Activated CD4-positive, alpha-beta T cell treated with anti-CD3 and anti-CD28 coated beads, Interleukin-2, Interleukin-6, amounts not matched to agents 100 ng/mL and 50 ng/mL, durations not matched to agents 16 hours and 8 hours (primary cell): ENCODE data around the gene IGF2R.
A peak's percentile ranks its signal among the peaks of the same experiment; 100 is the strongest.
"Not testable (repeated sequence)": the region's sequence is repeated elsewhere in the genome, so short reads cannot be mapped to it uniquely, and the experiment has no call there.

Experiments used
- DNase-seq: peaks from one replicate; pipeline ENCODE4 v3.0.0-alpha.2; 2020

IGF2R gene

GRCh38 chr6:160130729-160131484 lies 162.0 kb downstream of the IGF2R start:
- DNase-seq = no peak

GRCh38 chr6:160131636-160132296 lies 162.9 kb downstream of the IGF2R start:
- no peak for DNase-seq

GRCh38 chr6:160132297-160132637 lies 163.4 kb downstream of the IGF2R start:
- no peak for DNase-seq

- no peak for DNase-seq
Measured at GRCh38 chr6:160132776-160133338, 164.0 kb downstream of the IGF2R start.

- no peak for DNase-seq
Measured at GRCh38 chr6:160133441-160134336, 164.8 kb downstream of the IGF2R start.

- DNase-seq = peak; percentile 10
Measured at GRCh38 chr6:160134337-160134751, 165.5 kb downstream of the IGF2R start.

- DNase-seq = no peak
Measured at GRCh38 chr6:160134779-160135547, 166.1 kb downstream of the IGF2R start.

- DNase-seq = no peak
Measured at GRCh38 chr6:160135907-160136655, 167.2 kb downstream of the IGF2R start.

GRCh38 chr6:160137130-160137988 lies 168.5 kb downstream of the IGF2R start:
- no peak for DNase-seq

GRCh38 chr6:160137989-160138835 lies 169.3 kb downstream of the IGF2R start:
- DNase-seq = peak; percentile 70

- DNase-seq = no peak
Measured at GRCh38 chr6:160138839-160139419, 170.0 kb downstream of the IGF2R start.

- DNase-seq = peak; percentile 8
Measured at GRCh38 chr6:160139420-160139851, 170.6 kb downstream of the IGF2R start.

- DNase-seq = not testable (repeated sequence)
Measured at GRCh38 chr6:160140493-160140892, 171.6 kb downstream of the IGF2R start.

GRCh38 chr6:160141001-160141726 lies 172.3 kb downstream of the IGF2R start:
- DNase-seq = no peak

- no peak for DNase-seq
Measured at GRCh38 chr6:160142115-160142715, 173.3 kb downstream of the IGF2R start.

- no peak for DNase-seq
Measured at GRCh38 chr6:160146454-160147145, 177.7 kb downstream of the IGF2R start.

GRCh38 chr6:160147146-160147536 lies 178.3 kb downstream of the IGF2R start:
- no peak for DNase-seq
